ENCODE measurements around the gene PTPRS.

GRCh38 chr19:5387472-5387871 is 46.9 kb upstream of the PTPRS start:
- TF ChIP-seq CTCF (IDR thresholded peaks at IDR 0.05; ENCODE audit: extremely low read depth in 1 of 2, insufficient read depth in 1 of 2, low read depth in 1 of 2, low read length in 2 of 2): no peak
- TF ChIP-seq POLR2A (IDR thresholded peaks at IDR 0.05; ENCODE audit: low read depth, low read length): no peak
- TF ChIP-seq EZH2 (IDR thresholded peaks at IDR 0.05; ENCODE audit: borderline replicate concordance, low read depth, low read length, severe bottlenecking): no peak

All from endothelial cell of umbilical vein (primary cell).